NCI-H1930 (cell line): ENCODE results near the gene KNDC1.
"Not testable (repeated sequence)": the region's sequence is repeated elsewhere in the genome, so short reads cannot be mapped to it uniquely, and the experiment has no call there.

ENCODE experiments used
- DNase-seq, 2 experiments: peaks; one replicate each; lab custom pipeline; 2025; lab: John Stamatoyannopoulos, UW

Gene KNDC1

DNA sequence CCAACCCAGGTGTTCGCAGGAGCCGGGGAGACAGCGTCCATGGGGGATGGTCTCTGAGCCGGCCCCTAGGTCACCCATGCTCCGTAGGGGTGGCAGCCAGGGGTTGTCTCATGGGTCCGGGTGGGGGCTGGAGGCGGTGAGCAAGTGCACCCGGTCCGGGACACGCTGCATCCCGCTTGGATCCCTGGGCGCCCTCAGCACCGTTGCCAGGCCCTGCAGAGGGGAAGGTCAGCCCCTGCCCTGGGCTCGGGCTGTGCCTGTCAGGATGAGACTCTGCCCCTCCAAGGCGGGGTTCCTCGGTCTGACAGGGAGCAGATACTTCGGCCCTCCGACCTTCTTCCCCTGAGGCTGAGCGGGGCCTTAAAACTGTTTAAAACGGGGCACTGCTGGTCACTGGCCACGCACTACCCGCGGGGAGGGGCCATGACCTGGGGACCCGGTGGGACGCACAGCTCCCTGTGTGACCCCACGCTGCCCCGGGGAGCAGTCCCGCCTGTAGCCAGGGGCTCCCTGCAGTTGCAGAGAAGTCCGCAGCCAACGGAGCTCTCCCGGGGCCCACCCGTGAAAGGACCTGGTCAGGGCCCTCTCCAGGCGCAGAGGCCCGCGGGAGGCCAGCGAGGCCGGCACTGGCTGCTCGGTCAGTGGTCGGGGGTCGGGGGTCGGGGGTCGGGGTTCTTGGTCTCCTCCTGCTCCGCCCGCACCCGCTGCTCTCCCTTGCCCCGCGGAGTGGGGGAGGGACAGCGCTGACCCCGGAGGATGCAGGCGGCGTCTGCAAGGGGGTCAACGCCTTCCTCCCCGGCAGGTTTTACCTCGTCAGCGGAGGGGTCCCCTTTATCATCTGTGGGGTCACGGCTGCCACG, 33.4 kb upstream of the KNDC1 start:
- DNase-seq = no peak

DNA sequence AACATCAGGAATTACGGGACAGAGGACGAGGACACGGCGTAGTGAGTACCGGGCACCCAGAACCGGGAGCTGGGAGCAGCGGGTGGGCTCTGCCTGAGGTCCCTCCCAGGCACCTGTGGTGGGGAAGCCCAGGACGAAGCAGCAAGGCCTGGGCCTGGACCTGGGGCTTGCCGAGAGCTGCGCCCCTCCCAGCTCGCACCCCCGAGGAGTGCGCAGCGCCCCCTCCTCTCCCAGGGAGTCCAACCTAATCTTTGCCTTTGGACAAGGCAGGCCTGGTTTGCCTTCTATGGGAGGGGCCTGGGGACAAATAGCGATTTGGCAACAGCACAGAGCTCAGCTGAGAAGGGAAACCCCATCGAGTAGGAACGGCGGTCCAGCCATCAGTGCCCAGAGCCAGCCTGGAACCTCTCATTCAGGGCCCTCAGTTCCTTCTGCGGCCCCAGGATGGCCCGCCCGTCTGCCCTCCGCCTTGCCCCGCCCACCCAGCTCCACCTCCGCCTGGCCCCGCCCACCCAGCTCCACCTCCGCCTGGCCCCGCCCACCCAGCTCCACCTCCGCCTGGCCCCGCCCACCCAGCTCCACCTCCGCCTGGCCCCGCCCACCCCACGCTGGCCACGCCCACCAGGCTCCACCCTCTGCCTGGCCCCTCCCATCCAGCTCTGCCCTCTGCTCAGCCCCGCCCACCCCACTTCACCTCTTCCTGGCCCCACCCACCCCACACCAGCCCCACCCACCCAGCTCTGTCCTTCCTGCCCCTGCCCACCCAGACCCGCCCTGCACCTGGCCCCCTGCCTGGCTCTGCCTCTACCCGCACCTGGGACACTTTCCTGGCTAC, 32.5 kb upstream of the KNDC1 start:
- DNase-seq = no peak

DNA sequence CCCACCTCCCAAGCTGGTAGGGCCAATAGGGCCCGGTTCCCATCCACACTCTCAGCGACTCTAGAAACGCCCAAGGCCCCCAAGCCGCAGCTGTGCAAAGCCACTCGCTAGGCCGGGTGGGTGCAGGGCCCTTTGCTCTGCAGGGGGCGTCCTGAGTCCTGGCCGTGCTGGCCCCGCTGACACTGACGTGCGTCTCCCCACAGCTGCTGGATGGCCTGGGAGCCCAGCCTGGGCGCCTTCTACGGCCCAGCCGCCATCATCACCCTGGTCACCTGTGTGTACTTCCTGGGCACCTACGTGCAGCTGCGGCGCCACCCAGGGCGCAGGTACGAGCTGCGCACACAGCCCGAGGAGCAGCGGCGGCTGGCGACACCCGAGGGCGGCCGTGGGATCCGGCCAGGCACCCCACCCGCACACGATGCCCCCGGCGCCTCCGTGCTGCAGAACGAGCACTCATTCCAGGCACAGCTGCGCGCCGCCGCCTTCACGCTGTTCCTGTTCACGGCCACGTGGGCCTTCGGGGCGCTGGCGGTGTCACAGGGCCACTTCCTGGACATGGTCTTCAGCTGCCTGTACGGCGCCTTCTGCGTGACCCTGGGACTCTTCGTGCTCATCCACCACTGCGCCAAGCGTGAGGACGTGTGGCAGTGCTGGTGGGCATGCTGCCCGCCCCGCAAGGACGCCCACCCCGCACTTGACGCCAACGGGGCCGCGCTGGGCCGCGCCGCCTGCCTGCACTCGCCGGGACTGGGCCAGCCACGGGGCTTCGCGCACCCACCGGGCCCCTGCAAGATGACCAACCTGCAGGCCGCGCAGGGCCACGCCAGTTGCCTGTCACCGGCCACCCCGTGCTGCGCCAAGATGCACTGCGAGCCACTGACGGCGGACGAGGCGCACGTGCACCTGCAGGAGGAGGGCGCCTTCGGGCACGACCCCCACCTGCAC, 31.6 kb upstream of the KNDC1 start:
- no peak for DNase-seq

DNA sequence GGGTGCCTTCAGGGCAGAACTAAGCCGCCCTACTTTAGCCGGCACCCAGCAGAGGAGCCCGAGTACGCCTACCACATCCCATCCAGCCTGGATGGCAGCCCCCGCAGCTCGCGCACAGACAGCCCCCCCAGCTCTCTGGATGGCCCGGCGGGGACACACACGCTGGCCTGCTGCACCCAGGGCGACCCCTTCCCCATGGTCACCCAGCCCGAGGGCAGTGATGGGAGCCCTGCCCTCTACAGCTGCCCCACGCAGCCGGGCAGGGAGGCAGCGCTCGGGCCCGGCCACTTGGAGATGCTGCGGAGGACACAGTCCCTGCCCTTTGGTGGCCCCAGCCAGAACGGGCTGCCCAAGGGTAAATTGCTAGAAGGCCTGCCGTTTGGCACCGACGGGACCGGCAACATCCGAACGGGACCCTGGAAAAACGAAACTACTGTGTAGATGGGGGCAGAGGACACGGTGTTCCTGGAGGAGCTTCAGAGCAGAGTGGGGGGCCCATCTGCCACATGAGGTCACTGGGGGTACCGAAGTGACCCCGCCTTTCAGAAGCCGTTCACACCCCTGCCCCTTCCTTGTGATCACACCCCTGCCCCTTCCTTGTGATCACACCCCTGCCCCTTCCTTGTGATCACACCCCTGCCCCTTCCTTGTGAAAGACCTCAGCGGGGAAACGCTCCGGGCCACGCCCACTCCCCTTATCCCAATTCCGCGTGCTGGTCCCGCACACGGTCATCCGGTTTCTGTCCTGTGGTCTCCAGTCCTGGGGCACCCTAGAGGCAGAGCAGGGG, 30.8 kb upstream of the KNDC1 start:
- no peak for DNase-seq

DNA sequence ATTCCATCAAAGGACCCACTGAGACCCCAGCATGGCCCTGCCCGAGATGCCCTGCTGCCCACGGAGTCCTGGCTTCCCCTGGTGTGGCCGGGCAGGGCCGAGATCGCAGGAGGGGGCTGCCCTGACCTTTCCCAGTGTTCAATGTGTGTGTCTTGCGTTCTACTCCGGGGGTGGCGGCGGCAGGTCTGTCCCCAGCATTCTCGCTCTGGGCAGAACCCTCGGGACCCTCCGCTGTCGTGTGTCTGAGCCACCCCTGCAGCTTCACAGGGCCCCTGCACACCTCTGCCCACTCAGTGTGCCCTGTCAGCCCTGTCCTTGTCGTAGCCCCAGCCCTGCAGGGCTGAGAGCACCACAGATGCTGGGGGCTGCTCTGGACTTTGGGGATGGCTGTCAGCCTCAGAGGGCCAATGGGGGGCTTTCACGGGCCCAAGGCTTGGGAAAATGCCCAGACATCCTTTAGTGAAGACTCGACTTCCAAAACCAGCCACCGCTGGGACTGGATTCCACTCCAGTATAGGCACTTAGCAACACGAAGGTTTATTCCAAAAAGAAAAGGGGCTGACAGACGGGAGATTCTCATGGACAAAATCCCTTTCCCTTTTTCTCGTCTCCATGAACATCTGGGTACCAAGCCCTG, 30.0 kb upstream of the KNDC1 start:
- no peak for DNase-seq

DNA sequence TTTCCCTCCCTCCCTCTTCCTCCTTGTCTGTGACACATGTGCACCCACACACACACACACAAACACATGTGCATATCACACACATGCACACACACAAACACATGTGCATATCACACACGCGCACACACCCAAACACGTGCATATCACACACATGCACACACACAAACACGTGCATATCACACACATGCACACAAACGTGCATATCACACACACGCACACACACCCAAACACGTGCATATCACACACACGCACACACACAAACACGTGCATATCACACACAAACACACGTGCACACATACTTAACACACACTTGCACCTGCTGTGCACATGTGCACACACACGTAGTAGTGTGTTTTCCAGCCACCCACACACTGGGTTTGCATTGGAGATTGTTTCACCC, 29.4 kb upstream of the KNDC1 start:
- no peak for DNase-seq

DNA sequence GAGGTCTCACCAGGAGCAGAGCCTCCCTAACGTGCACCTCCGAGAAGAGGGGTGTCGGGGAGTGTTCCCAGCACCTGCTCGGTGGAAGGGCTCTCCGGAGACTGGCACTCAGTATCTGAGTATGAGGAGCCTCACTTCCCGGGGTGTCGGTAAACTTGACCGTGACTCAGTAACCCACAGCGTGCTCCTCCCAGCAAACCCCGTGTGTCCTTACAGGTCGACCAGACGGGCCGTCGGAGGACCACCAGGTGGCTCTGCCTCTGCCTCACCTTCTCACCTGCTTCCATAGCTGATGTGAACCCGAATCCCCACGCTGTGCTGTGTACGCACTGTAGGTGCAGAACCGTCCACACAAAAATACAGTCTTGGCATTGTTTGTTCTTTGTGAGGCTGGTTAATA, 29.0 kb upstream of the KNDC1 start:
- DNase-seq = no peak

DNA sequence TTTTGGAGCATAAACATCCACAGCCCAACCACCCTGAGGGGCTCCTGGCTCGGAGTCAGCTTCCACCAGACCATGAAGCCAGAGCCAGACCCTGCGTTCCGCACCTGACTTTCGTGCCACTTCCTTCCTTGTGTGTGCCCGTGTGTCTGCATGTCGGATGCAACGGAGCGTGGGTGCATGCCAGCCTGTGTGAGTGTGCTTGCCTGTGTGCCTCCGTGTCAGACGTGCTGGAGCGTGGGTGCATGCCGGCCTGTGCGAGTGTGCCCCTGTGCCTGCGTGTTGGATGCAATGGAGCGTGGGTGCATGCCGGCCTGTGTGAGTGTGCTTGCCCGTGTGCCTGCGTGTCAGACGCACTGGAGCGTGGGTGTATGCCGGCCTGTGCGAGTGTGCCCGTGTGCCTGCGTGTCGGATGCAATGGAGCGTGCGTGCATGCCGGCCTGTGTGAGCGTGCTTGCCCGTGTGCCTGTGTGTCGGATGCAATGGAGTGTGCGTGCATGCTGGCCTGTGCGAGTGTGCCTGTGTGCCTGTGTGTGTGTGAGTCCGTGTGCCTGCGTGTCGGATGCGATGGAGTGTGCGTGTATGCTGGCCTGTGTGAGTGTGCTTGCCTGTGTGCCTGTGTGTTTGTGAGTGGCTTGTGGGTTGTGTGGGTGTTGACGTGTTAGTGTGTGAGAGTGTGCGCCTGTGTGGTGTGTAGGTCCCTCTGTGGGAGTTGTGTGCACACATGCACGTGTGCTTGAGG, 28.1 kb upstream of the KNDC1 start:
- DNase-seq = no peak

DNA sequence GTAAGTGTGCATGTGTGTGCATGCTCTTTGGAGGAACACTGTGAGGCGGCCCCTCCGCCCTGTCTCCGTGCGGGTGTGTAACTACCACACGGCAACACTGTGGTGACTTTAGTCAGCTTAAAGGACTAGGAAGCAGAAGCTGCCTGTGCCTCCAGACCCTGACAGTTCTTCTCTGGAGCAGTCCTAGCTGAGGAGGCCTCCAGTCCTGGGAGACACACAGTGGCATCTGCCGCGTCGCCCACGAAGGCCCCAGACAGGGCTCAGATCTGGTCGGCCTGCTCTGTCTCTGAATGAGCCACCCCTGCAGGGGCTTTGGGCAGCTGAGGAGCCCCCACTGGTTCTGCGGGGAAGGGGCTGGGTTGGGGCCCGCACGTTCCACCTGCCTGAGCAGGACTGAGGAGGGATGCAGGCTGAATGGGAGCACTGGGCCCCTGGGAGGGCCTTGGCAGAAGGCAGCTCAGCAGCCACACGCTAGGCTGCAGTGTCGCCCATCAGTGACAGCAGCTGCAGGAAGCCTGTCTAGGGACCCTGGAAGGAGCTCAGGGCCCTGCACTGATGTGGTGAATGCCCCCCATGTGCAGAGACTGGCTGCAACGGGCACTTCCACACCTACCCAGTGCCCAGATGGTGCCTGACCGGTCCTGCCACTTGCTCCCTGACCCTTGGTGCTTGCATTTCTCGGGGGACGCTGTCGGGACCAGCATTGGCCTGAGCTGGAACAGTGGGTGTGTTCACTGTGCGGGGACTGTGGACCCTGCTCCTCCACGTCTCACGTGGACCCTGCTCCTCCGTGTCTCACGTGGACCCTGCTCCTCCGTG, 27.3 kb upstream of the KNDC1 start:
- no peak for DNase-seq

DNA sequence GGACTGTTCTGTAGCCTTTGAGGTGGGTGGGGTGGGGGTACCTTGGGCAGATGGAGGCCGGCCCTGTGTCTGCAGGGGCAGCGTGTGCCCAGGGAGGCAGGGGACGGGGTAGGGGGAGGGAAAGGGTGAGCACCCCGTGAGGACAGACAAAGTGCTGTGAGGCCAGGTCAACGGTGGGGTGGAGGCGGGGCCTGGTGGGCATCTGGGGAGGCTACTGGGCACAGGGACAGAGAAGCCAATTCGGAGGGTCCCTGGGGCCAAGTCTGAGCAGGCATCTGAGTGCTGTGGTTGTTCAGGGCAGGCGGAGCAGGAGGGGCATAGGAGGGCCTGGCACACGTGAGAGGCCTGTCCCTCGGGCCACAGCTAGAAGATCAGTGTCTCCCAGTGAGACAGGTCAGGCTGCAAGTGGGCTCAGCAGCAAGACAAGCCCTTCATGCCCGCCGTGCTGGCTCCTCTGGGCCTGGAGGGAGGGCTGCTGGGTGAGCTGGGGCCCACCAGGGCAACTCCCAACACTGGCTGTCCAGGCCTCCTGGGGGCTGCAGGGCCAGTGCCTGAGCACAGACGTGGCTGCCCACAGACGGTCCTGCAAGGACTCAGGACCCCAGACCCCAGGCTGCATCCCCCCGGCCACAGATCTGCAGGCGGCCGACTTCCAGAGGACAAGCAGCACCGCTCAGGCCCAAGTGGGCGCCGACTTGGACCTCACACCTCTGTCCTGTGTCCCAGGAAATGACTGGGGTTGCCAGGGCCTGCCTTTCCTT, 26.4 kb upstream of the KNDC1 start:
- no peak for DNase-seq

DNA sequence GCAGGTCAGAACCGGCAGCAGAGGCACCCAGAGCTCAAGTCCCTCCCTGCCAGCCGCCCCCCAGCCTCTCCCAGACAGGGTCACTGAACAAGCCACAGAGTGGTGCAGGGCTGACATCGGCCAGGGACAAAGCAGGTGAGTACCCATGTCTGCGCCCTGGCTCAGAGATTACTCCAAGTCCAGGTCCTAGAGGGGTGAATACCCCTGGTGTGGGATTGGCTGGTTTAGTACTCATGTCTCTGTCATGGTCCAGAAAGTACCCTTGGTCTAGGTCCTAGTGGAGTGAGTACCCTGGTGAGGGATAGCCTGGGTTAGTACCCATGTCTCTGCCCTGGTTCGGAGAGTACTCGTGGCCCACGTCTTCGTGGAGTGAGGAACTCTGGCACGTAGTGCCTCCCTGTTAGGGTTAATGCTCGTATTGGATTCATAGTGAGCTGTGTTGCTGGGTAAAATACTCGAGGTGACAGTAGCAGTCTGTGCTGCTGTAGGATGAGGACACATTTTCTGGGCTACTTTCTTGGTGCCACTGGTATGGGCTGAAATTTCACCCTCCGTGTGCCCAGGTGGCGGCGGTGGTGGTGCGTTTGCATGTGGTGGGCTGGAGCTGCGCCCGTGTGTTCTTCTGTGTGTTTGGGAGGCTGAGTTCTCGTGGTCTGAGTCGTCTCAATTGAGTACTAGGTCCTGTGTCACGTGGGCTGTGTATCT, 25.5 kb upstream of the KNDC1 start:
- DNase-seq = no peak

DNA sequence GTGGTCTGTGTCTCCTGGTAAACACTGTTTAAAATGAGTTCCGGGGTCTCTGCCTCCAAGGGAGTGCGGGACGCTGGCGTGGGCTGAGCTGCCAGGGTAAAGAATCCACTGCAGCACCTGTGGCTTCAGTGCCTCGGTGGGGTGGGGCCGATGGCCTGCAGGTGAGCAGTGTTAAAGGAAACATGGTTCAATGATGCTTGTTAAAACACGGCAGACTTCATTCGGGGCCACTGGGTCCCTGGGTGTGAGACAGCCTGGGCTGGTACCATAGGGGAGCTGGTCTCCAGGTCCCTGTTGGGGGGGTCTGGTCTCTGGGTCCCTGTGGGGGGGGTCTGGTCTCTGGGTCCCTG, 24.9 kb upstream of the KNDC1 start:
- no peak for DNase-seq

DNA sequence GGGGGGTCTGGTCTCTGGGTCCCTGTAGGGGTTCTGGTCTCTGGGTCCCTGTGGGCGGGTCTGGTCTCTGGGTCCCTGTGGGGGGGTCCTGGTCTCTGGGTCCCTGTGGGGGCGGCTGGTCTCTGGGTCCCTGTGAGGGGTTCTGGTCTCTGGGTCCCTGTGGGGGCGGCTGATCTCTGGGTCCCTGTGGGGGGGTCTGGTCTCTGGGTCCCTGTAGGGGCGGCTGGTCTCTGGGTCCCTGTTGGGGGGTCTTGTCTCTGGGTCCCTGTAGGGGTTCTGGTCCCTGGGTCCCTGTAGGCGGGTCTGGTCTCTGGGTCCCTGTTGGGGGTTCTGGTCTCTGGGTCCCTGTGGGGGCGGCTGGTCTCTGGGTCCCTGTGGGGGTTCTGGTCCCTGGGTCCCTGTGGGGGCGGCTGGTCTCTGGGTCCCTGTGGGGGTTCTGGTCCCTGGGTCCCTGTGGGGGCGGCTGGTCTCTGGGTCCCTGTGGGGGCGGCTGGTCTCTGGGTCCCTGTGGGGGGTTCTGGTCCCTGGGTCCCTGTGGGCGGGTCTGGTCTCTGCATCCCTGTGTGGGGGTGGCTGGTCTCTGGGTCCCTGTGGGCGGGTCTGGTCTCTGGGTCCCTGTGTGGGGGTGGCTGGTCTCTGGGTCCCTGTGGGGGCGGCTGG, 22.4 kb upstream of the KNDC1 start:
- not testable (repeated sequence) for DNase-seq

DNA sequence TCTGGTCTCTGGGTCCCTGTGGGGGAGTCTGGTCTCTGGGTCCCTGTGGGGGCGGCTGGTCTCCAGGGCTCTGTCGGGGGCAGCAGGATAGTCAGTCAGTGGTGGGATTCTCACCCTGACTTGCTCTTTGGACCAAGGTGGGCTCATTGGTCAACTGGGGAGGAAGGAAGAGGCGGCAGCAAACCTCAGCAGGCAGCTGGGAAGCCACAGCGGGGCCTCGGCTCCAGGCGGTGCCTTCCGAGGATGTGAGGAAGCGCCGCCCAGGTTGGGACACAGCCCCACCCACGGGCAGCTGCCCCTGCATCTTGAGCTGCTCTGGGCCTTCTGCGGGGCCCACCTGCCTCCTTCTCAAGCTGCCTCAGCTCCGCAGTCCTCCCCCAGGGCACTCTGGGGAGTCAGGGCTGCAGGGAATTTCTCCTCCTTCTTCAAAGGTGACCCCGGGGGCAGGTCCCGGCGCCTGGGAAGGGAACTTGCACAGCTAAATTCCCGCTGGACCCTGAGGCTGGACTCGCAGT, 20.4 kb upstream of the KNDC1 start:
- DNase-seq = no peak

DNA sequence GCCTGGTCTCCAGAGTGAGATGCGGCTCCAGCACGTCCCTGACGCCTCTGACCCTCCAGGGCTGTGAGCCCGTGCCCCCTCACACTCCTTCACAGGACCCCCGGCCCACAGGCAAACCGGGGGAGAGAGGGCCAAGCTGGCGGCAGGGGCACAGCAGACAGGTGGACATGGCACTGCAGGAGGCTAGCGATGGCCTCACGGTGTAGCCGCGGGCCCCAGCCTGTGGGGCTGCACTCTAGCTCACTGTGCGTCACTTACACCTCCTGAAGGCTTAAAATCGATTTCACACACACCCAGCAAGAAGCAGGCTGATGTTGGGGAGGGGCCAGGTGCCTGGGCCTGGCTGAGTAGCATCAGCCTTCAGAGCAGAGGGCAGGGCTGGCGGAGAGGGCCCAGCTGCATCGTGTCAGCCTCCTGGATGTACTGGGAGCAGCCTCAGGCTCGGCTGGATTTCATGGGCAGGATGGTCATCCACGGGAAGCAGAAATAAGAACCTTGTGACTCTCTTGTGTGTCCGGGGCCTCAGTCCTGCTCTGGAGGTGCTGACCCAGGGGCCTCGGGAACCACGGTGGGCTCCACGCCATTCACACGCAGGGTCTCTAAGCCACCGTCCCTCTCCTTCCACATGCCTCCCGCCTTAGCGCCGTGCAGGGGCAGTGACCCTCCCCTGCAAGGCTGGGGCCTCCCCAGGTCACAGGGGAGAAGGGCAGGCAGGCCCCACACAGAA, 19.4 kb upstream of the KNDC1 start:
- no peak for DNase-seq

DNA sequence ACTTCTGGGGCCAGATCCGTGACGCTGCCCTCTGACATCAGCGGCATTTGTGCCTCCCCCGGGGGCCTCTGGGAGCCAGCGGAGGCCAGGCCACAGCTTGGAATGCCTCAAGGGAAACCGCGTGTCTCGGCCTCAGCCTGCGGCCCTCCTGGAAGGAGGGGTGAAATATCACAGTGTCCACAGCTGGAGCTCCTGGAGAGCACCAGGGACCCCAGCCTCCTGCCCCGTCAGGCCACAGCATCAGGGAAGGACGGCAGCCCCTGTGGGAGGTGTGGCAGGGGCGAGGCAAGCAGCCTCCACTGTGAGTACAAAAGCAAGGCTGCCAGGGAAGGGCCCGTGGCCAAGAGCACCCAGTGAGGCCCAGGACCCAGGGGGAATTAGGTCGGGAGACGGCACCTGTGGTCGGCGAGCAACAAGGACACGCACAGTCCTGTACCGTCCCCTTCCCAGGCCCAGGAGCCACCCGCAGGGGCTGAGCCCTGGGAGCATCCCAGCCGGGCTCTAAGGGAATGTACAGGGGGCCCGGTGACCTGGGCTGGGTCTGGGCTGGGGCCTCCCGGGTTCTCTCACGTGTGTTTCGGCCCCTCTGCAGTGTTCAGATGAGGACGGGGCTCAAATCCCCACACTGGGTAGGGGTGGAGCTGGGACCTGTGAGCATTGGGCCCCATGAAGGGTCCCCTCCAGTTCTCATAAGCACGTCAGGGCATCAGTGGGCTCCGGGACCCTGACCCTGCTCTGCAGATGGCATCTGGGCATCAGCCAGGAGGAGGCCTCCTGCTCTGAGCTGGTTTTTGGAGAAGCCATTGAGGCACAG, 18.7 kb upstream of the KNDC1 start:
- no peak for DNase-seq
